Thoracic aorta (tissue), 2 donors: ENCODE results near the gene LGALS9. TPM values are rescaled to one million over a fixed set of nuclear protein-coding genes. Genes with fewer than 3 reads are reported as not detected.

Experiments
- ATAC-seq: fragments of 150-250 bp; one replicate; pipeline ENCODE4 v1.8.0; 2017; ENCODE audit warnings: low read depth; ENCODE audit not compliant: insufficient number of reproducible peaks, low FRiP score
- DNase-seq: peaks from one replicate; pipeline ENCODE4 v3.0.0-alpha.2; 2020; ENCODE audit warnings: low spot score
- H3K27ac ChIP-seq, 2 donors: fragments of 200-600 bp; sonication (generic); 1 replicate in 1 of 2; 2 replicates in 1 of 2; pipeline ENCODE4 v1.5.1; 2016; ENCODE audit warnings: mild to moderate bottlenecking in 2 of 2, moderate library complexity in 2 of 2
- H3K27me3 ChIP-seq: fragments of 200-600 bp; sonication (generic); replicated peaks from 2 replicates; pipeline ENCODE4 v1.6.0; 2016; ENCODE audit warnings: mild to moderate bottlenecking; ENCODE audit not compliant: insufficient read depth
- H3K36me3 ChIP-seq: fragments of 200-600 bp; sonication (generic); one replicate; pipeline ENCODE4 v1.5.1; 2016
- H3K4me1 ChIP-seq, 2 donors: fragments of 200-600 bp; sonication (generic); 1 replicate in 1 of 2; 2 replicates in 1 of 2; pipeline versions ENCODE4 v1.5.1 to v1.6.0; 2016; ENCODE audit warnings: low read depth in 2 of 2, mild to moderate bottlenecking in 1 of 2; ENCODE audit not compliant: control insufficient read depth in 1 of 2
- H3K4me3 ChIP-seq: fragments of 200-600 bp; sonication (generic); 2 replicates; pipeline ENCODE4 v1.5.1; 2016; ENCODE audit warnings: mild to moderate bottlenecking
- H3K9me3 ChIP-seq: fragments of 200-600 bp; sonication (generic); 2 replicates; pipeline ENCODE4 v1.5.1; 2016
- total RNA-seq, 2 donors: library from RNA; depleted of rRNA; stranded (reverse); fragments of >200 nt; gene quantifications; one replicate each; pipeline versions ENCODE4 v1.1.0 to v1.2.3, GENCODE V29; 2016
- TF ChIP-seq, protein P1 (sequence below): fragments of 200-600 bp; sonication (generic); IDR thresholded peaks from one replicate; pipeline ENCODE4 v1.5.1; 2019; ENCODE audit warnings: antibody characterized with exemption

The LGALS9 gene
- total RNA-seq, 2 donors from 2014 or later, result 34.8 to 77.4 TPM

DNA sequence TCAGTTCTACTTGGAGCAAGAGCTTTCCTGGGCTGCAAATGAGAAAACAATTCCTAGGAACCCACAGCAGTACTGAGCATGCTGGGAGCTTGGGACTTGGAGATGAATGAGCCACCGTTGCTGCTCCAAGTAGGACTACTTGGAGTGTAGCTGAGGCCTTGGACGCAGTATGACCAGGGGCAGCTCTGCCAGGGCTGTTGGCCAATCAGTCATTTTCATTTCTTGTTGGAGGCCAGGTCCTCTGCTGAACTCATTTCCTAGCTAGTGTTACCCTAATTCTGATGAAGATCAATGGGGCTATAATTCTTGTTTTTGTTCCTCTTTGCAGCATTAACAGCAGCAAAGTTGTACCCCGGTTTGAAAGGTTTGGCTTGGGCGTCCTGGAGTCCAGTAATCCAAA lies 8.0 kb upstream of the LGALS9 start:
- Histone ChIP-seq H3K36me3 (peaks cover 16% of the 10 kb centered on the region), H3K4me1 (peaks cover 0 to 7% of the 10 kb centered on the region in 2 donors), H3K9me3 (no peaks in the 10 kb centered on the region), H3K27me3 (no peaks in the 10 kb centered on the region), H3K27ac (no peak overlapping the region), H3K4me3 (no peak overlapping the region)
- DNase-seq (no peak), ATAC-seq (no peak)
- TF ChIP-seq, protein P1, sequence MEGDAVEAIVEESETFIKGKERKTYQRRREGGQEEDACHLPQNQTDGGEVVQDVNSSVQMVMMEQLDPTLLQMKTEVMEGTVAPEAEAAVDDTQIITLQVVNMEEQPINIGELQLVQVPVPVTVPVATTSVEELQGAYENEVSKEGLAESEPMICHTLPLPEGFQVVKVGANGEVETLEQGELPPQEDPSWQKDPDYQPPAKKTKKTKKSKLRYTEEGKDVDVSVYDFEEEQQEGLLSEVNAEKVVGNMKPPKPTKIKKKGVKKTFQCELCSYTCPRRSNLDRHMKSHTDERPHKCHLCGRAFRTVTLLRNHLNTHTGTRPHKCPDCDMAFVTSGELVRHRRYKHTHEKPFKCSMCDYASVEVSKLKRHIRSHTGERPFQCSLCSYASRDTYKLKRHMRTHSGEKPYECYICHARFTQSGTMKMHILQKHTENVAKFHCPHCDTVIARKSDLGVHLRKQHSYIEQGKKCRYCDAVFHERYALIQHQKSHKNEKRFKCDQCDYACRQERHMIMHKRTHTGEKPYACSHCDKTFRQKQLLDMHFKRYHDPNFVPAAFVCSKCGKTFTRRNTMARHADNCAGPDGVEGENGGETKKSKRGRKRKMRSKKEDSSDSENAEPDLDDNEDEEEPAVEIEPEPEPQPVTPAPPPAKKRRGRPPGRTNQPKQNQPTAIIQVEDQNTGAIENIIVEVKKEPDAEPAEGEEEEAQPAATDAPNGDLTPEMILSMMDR, result no peak

DNA sequence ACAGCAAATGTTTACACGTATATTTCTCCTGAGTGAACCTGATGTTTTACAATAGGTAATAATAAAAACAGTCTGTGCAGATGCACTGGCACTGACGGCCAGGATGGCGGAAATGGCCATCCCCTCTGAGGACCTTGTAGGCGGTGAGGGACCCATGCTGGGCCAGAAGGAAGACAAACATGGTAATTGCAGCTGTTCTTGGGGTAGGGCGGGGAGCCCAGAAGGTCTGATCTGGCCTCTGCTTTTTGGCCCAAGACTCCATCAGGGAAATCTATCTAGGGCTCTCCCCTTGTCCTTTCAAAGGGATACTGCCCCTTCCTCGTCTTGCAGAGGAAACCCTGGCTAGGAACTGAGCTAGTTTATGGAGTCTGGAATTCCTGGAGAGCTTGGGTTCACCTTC lies 7.4 kb upstream of the LGALS9 start:
- ATAC-seq, result no peak
- Histone ChIP-seq H3K9me3 (no peaks in the 10 kb centered on the region), H3K36me3 (peaks cover 9% of the 10 kb centered on the region), H3K27ac (no peak overlapping the region), H3K4me3 (no peak overlapping the region), H3K4me1 (peaks cover 0 to 7% of the 10 kb centered on the region in 2 donors), H3K27me3 (no peaks in the 10 kb centered on the region)
- DNase-seq, result no peak
- TF ChIP-seq, protein P1, result no peak

DNA sequence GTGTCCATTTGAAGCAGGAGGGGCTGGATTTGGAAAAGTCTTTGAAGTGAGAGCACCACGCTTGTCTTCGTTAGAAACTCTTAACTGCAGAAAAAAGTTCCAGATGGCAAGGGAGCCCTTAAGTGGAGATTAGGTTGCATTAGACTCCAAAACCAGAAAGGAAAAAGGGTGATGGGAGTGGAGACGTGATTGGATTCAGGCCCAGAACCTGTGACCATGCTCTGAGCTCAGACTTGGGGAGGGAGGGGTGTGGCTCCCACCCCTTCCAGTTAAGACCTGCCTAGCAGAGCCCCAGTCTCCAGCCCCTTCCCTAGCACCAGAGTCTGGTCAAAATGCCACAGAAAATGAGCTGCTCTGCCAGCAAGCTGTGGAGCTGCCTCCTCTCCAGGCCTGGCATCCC lies 6.4 kb upstream of the LGALS9 start:
- no peaks in the 10 kb centered on the region for H3K27me3 ChIP-seq
- ATAC-seq (no peak), DNase-seq (no peak)
- H3K4me1 ChIP-seq, result peaks cover 0 to 7% of the 10 kb centered on the region in 2 donors
- H3K27ac ChIP-seq, result no peak overlapping the region
- H3K9me3 ChIP-seq, result no peaks in the 10 kb centered on the region
- H3K4me3 ChIP-seq, result no peak overlapping the region
- H3K36me3 ChIP-seq, result peaks cover 5% of the 10 kb centered on the region
- TF ChIP-seq, protein P1, result no peak

DNA sequence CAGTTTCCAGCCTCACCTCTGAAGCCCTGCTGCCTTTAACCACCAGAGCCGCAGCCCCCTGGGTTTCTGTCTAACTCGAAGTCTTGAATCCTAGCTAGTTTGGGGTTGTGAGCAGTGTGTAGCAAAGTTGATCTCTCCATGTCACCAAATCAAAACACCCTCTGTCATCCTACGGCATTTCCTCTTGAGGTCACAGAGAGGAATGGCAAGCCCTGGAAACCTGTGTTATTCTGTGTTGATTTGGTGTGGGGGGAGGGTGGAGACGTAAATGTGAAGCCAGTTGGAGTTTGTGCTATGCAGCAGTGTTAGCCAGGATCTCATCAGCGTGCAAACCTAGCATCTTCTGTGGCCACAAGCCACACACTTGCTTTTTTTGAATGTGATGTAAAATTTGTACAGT lies 5.1 kb upstream of the LGALS9 start:
- DNase-seq (no peak), ATAC-seq (no peak)
- no peaks in the 10 kb centered on the region for H3K9me3 ChIP-seq
- H3K4me1 ChIP-seq, result peaks cover 0 to 7% of the 10 kb centered on the region in 2 donors
- H3K4me3 ChIP-seq, result no peak overlapping the region
- H3K27ac ChIP-seq, result no peak overlapping the region
- no peaks in the 10 kb centered on the region for H3K27me3 ChIP-seq
- no peaks in the 10 kb centered on the region for H3K36me3 ChIP-seq
- TF ChIP-seq, protein P1, result no peak

DNA sequence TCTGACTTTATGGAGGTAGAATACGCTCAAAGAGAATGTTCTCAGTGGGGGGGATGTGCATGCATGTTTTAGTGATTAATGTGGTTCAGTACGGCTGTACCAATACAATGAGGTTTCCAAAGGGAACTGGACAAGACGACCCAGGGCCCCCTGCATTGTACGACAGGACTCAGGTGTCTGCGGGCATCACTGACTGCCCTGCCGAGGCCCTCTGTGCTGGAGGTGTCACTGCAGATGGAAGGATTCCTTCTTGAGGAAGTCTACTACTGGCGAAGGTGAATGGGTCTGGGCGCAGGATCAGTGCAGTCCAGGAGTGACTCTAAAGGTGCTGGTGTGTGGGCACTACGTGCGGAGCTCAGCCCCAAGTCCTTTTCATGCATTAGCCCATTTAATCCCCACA lies 3.5 kb upstream of the LGALS9 start:
- TF ChIP-seq, protein P1, result no peak
- peaks cover 3 to 6% of the 10 kb centered on the region in 2 donors for H3K4me1 ChIP-seq
- no peak overlapping the region for H3K27ac ChIP-seq
- H3K36me3 ChIP-seq, result no peaks in the 10 kb centered on the region
- H3K9me3 ChIP-seq, result no peaks in the 10 kb centered on the region
- no peak for ATAC-seq
- DNase-seq, result no peak
- no peak overlapping the region for H3K4me3 ChIP-seq
- no peaks in the 10 kb centered on the region for H3K27me3 ChIP-seq
